Thyroid gland (tissue), 4 donors: ENCODE measurements around the gene TOM1.

Experiments used
- CTCF ChIP-seq, 6 experiments: fragments of 200-600 bp in 3 of 6; fragments of 450-650 bp in 3 of 6; sonication (generic) in 3 of 6; IDR thresholded peaks; one replicate each; pipeline ENCODE4 v1.5.1; 2016 to 2019; ENCODE audit warnings: antibody characterized with exemption in 6 of 6, mild to moderate bottlenecking in 2 of 6, inconsistent platforms in 1 of 6, moderate library complexity in 1 of 6
- POLR2A ChIP-seq, 2 donors: fragments of 450-650 bp; IDR thresholded peaks; one replicate each; pipeline ENCODE4 v1.6.1; 2017; ENCODE audit warnings: antibody characterized with exemption in 2 of 2, mild to moderate bottlenecking in 2 of 2, moderate library complexity in 1 of 2

DNA sequence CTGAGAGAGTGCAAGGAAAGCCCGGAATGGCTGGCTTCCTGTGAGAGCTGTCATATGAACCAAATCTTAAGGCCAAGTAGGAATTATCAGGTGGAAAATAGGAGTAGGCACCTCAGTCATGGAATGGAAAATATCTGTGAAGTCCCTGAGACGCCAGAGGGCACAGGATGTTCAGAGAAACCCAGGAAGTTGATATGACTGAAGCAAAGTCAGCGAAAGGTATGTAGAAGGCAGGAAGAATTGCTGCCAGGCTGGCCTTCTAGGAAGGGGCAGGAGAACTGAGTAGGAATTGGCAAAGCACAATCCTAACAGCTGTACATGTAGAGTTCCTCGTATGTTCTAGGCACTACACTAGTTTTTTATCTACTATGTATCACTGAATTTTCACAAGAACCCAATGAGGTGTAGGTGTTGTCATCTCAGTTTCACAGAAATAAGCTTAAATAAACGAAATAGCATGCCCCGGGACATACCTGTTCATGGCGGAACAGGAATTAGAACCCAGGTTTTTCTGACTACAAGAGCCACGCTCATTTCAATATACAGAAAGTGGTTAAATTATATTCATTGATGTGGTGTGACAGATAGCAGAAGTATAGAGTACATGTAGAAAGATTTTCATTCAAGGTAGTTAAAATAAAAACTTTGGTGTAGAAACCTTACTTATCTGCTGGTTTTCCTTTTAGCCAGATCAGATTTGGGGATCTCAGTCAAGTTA lies 25.4 kb upstream of the TOM1 start:
- no peak for TF ChIP-seq CTCF (IDR thresholded peaks at IDR 0.05)
- no peak for TF ChIP-seq POLR2A (IDR thresholded peaks at IDR 0.05)
